Inferior parietal cortex (tissue), 1 donor: ENCODE measurements around the gene ACSBG1.
A peak's percentile ranks its signal among the peaks of the same experiment; 100 is the strongest.

Experiments used
- DNase-seq: peaks from one replicate; pipeline ENCODE4 v3.0.0-alpha.2; 2016; ENCODE audit errors: extremely low spot score

Gene ACSBG1, protein sequence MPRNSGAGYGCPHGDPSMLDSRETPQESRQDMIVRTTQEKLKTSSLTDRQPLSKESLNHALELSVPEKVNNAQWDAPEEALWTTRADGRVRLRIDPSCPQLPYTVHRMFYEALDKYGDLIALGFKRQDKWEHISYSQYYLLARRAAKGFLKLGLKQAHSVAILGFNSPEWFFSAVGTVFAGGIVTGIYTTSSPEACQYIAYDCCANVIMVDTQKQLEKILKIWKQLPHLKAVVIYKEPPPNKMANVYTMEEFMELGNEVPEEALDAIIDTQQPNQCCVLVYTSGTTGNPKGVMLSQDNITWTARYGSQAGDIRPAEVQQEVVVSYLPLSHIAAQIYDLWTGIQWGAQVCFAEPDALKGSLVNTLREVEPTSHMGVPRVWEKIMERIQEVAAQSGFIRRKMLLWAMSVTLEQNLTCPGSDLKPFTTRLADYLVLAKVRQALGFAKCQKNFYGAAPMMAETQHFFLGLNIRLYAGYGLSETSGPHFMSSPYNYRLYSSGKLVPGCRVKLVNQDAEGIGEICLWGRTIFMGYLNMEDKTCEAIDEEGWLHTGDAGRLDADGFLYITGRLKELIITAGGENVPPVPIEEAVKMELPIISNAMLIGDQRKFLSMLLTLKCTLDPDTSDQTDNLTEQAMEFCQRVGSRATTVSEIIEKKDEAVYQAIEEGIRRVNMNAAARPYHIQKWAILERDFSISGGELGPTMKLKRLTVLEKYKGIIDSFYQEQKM

DNA sequence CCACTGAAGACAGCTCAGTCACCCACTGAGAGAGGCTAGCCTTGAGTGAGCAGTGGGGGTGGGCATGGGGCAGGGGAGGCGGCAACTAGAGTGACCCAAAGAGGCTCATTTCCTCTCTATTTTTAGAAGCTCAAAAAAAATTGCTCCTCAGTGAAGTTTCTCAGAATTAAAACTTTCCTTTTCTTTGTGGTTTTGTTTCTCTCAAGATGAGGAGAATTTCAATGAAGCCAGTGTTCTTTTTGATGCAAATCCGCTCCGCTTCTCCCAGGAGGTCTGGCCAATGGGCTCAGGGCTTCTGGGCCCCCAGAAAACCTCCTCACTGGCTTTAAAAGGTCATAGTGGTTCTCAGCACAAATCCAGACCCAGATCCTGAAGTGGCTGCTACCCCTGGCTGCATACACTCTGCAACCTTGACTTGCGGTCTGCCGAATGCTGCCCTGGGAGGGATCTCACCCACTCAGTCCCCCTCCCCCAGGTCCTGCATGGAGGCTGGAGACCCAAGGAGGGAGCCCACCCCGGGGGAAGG, at the start of gene ACSBG1:
Gene ACSBG1 (minus strand): TSS at position 51 of the 526 bp plus-strand sequence. CDS start 64 bp downstream, outside the sequence.
- no peak for DNase-seq

DNA sequence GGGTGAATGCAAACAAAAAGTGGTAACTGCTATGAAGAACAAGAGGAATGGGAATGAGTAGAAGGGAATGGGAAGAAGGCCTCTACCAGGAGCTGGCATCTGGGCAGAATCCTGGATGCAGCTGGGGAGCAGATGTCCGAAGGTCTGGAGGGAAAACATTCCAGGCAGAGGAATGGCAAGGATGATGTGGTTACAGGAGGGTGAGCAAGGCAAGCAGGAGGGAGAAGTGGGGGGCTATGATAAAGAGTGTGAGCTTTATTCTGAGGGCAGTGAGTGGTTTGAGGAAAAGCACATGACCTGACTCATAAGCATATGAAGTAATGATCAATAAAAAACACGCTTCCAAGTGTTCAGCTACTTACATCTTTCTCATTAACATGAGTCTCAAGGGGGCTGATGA, 48.0 kb upstream of the ACSBG1 start:
- DNase-seq, result no peak

DNA sequence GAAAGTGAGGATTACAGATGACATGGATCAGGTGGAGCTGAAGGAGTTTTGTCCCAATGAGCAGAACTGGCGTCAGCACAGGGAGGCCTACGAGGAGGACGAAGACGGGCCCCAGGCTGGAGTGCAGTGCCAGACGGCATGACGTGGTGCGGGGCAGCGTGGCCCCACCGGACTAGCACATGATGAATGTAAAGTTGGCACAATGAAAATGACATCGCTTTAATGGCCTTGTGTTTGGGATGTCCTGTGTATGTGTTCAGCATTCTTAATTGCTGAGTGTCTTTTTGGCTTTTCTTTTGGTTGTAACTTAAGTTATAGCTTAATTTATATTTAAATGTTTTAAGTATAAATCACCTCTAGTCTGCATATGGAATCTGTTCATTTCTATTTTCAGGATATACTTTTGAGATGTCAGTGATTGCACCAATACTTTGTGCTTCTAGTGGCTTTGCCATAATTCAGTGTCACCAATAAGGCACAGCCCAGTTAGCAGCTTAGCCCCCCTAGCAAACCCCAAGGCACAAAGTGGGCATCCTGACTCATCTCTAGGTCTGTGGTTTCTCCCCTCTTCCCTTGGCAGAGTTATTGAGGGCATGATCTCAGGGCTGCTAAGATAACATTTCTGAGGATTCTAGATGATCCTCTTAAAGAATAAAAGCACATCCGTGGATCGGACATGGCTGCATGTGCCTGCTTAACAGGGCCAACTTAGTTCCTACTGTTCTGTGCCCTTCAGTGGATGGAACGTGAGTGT, 46.1 kb upstream of the ACSBG1 start:
- no peak for DNase-seq

DNA sequence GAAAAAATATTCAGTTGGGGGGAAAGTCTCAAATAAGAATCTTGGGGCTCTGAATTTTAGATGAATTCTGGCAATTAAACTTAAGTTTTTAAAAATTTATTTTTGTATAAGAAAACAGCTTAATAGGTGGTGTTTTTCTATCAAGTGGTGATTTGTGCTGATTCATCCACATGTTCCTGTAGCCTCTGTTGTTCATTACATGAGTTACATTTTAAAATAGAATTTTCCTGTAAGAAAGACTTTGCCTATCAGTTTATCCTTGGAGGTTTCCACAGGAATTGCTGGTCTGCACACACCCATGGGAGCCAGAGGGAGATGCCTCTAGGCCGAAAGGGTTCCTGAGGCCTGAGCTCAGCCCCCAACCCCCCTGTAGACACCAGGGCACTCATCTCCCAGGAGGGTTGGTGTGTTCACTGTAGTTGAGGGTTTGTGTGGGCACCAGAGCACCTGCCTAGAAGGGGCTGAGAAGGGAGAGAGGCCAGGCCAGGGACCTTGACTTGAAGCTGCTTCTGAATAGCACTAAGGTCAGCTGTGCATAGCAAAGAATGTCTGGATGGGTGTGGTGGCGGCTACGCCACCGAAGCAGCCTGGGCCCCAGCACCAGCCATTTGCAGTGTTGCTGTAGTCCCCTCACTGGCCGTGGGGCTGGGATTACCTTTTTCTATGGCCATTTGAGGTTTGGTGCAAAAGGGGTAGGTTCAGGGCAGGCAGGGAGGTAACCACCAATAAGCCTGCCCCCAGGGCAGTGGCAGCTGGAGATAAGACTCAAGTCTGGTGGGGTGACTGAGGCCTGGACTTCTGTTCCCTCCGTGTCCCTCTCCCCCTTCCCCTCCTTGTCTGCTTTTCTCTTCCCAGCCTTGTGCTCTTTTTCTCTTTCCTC, 41.9 kb upstream of the ACSBG1 start:
- no peak for DNase-seq

DNA sequence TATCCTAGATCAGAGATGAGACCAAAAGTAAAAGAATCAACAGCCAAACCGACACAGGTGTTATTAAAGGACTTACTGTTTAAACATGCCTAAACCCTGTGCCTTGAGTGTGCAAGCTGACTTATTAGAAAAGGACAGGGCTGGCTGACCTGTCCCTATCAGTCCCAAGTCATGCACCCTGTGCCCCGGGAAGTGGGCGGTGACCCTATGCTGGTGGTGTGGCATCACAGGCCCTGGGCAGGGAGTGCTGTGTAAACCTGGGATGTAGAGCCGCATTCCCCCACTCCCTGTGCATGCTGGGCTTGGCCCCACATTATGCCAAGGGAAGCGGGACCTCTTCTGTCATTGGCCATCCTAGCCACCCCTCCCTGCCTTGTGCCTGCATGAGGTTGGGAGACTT, 40.6 kb upstream of the ACSBG1 start:
- DNase-seq, result no peak

DNA sequence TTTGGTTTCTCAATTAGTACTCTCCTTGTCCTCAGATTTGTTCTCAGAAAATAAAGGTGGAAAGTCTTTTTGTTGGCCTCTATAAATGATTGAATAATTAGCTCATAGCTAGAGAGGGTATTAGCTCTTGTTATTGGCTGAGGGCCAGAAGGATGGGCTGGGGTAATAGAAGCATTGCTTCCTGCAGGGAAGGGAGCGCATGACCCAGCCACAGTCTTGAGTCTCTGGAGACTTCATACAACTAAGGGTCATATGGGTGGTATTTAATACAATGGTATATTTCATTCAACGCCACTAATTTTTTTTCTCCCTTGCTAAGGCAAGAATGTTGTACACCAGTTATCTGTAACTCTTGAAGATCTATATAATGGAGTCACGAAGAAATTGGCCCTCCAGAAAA, 38.4 kb upstream of the ACSBG1 start:
- DNase-seq, result no peak

DNA sequence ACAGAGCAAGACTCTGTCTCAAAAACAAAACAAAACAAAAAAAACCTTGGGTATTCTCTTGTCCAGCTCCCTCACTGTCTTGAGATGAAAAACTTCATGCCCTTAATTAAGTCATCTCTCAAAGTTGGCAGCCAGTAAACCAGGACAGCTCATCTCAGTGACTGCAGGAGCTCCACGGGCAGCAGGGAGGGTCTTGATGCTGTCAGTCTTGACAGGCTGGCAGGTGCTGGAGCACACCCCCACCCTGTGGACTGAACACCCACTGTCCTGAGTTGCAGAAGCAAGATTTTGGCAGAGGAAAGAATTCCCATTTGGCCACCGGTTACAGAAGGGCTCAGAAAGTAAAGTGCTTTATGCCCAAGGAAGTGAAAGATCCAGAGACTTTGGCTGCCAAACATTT, 38.0 kb upstream of the ACSBG1 start:
- DNase-seq, result no peak

DNA sequence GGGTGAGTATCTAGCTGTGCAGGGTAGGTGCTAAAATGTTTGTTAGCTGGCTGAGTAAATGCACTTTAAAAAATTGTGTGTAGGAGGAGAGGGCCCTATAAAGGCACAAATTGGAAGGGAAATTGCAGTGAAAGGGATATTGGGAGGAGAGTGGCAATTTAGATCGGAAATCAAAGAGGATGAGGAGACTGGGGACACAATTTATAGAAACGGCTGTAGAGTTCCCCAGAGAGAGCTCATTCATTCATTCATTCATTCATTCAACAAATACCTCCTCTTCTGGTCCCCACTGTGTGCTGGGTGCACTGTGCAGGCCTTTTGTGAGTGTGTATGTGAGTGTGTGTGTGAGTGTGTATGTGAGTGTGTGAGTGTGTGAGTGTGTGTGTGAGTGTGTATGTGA, 32.4 kb upstream of the ACSBG1 start:
- no peak for DNase-seq

DNA sequence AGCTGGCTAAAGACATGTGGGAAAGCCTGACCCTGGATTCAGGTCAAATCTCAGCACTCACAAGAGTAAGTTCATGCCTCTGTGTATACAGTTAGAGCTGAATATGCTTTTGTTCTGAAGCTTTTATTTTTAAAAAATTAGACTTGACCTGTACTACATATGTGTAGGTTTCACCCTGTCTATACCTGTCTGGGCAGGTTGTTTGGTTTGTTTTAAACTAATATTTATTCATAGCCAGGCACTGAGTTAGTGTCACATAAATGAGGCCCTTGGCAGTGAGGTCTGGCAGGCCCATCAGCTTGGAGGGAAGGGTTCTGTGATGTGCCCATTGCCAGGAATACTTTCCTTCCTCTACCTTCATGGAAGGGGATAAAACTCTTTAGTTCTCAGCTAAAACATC, 31.9 kb upstream of the ACSBG1 start:
- DNase-seq, result no peak

DNA sequence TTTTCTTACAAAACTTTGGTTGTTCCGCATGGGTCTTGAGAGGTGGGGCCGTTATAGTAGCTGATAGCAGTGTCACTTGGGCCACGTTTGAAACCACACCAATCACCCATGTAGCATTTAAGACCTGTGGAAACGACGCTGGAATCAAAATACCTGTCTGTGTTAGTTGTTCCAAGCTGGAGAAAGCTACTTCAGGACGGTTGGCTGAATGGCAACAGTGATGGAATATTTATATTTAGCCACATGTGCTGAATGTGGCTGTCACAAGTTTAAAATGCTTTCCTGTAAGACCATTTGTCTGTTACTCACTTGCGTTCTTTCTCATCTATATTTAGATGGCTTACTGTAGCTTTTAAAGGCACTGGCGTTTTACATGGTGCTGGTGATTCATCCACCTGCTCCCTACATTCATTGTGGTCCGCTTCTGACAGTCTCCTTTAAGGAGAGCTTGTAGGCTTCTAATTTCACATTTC, 31.4 kb upstream of the ACSBG1 start:
- peak; percentile 33 for DNase-seq

DNA sequence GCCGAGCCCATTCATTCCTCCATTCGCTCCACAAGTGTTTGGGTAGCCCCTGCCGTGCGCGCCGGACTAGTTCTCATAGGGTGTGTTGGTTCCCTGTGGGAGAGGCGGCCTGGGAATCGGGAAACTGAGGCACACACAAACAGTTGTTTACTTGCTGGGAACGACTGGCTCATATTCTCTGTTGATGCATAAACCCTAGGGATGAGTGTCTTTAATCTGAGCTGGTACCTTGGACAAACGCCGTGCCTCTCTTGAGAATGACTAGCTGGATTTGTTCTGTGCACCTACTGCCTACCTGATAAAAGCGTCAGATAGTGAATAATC, 30.7 kb upstream of the ACSBG1 start:
- DNase-seq, result no peak

DNA sequence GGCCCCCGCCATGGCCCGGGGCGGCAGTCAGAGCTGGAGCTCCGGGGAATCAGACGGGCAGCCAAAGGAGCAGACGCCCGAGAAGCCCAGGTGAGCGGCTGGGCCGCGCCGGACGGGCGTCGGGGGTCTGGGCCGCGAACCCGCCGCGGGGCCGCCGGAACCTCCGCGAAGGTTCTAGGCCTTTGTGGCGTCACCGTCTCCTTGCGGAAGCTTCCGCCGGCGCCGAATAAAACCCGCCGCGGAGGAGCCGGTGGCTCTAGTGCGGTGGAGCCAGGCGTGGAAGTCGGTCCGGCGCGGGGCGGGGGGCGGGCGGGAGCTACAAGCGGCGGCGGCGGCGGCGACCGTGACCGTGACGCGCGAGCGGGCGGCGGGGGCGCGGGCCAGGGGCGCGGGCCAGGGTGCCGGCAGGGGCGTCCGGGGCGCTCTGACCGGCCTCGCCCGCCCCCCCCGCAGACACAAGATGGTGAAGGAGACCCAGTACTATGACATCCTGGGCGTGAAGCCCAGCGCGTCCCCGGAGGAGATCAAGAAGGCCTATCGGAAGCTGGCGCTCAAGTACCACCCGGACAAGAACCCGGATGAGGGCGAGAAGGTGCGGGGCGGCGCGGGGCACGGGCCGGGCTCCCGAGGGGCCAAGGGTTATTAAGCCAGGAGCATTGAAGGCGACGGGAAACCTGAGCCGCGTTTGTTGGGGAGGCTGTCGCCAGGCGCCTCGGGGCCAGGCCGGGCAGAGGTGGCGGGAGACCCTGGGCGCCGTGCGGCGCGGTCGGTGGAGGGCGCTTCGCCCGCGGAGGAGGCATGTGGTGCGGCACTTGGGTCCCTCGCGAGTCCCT, 30.2 kb upstream of the ACSBG1 start, which contains the start of gene DNAJA4:
Gene DNAJA4 (plus strand): TSS at position 259 of the 833 bp plus-strand sequence. CDS start 202 bp downstream, at position 461.
- DNase-seq, result peak; percentile 43

DNA sequence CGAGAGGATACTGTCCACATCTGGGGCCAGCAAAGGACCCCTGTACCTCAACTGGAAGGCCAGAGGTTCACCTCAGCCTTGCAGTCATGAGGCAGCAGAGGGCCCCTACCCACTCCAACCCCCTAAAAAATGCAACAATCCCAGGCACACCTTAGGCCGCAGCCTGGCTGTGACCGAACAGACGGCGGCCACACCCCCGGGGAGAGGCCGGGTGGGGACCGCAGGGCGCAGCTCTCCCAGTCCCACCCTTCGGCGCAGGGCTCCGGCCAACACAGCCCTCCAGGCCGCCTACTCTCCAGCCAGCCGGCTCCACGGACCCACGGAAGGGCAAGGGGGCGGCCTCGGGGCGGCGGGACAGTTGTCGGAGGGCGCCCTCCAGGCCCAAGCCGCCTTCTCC, 29.5 kb upstream of the ACSBG1 start:
- no peak for DNase-seq

DNA sequence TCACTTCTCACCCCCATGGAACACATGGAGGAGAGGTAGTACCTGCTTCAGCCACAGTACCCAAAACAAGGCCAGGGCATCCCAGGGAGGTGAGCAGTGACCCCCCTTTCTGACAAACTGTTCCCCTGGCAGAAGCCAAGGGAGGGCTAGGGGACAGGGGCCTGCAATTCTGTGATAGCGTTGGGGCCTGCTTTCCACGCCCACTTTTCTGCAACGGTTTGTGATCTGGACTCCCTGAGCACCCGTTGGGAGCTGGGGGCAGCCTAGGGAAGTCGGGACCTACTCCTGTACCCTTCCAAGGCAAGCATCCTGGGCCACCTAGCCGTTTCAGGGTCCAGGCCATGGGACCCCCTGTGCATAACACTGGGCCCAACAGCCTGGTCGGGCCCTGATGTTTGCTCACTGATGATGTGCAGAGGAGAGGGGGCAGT, 29.0 kb upstream of the ACSBG1 start:
- DNase-seq, result no peak

DNA sequence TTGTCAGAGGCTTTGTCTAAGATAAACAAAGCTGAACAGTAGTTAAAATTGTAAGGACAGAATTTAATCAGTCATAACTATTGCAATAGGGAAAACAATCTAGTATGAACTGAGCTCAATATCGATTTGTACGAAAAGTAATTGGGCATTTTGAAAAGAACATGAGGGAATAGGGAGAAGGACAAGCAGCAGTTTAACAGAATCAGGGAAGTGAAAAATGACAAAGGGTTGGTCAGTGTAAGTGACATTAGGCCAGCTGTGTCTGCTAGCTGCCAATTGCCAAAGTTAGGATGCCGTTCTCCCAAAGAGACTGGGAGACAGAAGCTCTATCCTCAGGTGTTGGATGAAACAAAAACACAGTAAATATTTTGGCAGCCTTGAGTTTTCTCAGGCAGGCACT, 26.7 kb upstream of the ACSBG1 start:
- DNase-seq, result no peak

DNA sequence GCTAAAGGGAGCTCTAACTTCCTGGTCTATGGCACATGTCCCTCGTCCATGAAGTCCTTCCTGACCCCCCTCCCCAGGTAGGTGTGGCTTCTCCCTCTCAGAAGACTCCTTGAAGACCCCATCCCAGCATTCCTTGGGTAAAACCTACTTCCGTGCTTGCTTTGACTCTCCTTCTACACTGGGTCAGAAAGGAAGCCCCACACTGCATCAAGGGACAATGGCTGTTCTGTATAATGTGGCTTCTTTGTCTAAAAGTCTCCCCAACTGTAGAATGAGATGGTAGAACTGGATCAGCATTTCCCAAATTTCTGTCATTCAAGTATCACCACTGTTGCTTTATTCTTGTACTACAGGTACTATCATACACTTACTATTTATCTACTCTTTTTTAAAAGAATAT, 26.1 kb upstream of the ACSBG1 start:
- DNase-seq, result no peak

DNA sequence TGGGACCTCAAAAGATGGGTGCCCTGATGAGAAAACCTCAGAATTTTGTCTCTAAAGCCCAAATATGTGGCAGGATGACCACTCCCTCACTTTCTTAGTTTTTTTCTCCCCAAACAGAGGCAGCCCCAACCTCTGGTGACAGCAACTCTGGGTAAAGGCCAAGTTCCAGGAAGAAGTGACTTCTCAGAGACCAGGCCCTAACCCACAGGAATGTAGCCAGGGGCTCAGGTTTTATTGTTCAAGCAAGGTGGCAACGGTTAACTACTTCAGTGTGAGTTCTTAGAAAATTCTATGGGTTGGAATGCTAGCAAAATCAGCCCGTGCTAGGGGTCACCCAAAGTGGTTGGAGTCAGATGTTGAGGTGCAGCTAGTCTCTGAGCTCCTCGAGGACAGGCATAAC, 24.9 kb upstream of the ACSBG1 start:
- no peak for DNase-seq

DNA sequence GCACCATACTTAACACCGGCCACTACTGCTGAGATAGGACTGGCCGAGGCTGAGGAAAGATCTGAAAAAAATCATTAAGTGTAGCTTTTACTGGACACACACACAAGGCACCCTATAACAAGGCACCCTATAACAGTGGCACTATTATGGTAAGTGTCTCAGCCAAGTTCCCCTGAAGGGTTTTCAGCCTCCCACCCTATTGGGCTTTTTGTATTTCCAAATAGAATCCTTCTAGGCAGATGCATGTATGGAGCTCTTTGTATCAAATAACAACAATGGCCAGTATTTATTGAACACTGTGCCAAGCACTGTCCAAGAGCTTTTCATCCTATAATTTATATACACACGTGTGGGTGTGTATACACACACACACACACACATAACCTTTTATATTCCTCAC, 23.3 kb upstream of the ACSBG1 start:
- DNase-seq, result peak; percentile 50

DNA sequence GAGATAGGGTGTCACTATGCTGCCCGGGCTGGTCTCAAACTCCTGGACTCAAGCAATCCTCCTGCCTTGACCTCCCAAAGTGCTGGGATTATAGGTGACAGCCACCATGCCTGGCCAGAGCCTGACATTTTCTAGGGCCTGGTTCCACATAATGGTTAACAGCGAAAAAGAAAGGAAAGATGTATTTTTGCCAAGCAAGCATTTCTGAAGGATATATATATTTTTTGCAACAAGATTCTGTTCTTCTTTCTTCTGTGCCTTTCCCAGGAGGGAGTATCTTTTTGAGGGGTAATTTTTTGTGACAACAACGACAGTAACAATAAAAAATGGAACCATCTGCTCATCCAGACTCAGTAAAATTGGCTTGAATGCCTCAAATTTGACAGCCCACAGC, 21.7 kb upstream of the ACSBG1 start:
- DNase-seq, result no peak

DNA sequence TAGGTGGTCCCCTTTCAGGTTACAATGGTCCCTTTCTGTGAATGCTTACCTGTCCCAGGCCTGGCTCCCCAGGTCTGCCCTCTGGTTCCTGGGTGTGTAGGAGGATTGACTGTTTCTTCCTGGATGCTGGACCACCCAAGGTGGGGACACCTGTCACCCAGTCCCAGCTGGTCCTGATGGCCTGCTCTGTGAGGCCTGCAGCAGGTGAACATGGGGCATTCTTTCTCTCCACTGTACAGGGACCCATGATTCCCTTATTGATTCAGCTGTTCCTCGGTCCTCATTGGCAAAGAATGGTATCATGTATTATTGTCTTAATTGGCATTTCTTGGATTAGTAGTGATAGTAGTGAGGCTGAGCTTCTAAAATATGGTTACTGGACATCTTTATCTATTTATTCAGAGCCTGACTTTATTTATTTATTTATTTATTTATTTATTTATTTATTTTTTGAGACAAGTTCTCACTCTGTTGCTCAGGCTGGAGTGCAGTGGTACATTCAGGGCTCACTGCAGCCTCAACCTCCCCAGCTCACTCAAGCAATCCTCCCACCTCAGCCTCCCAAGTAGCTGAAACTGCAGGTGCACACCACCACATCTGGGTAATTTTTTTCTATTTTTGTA, 21.2 kb upstream of the ACSBG1 start:
- DNase-seq, result no peak
